ENCODE data around the gene JOSD2.

- TF ChIP-seq CTCF (IDR thresholded peaks at IDR 0.05) (no peak), POLR2A (IDR thresholded peaks at IDR 0.05) (no peak)
Measured at GRCh38 chr19:50462970-50463369, 48.0 kb downstream of the JOSD2 start.
